DND-41 (cell line): ENCODE data around the gene CORO6.

Experiments
- EZH2 ChIP-seq: IDR thresholded peaks from 3 replicates; pipeline ENCODE4 v1.6.1; 2012; ENCODE audit warnings: borderline replicate concordance, low read depth, mild to moderate bottlenecking, moderate library complexity, low read length, inconsistent platforms; ENCODE audit not compliant: severe bottlenecking
- TF ChIP-seq, protein P1 (sequence below): IDR thresholded peaks from 2 replicates; pipeline ENCODE4 v1.5.1; 2012; ENCODE audit warnings: borderline replicate concordance, low read length, moderate library complexity, mild to moderate bottlenecking; ENCODE audit not compliant: poor library complexity, severe bottlenecking; ENCODE audit errors: extremely low read depth

DNA sequence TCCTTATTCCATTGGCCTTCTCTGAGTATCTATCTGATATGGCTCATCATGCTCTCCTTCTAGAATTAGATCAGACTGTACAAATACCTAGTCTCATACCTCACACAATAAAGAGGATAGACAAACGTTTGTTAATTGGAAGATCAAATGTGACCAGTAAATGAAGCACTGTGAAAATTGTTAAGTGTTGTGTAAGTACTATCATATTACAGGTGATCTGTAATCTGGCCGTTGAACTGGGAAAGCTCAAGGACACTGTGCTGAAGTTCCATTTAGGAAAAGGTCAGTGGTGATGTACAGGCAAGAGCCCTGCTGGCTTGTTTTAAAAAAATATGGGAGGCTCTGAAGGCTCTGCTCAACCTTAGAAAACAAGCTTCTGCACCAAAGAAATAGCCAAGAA, 38.5 kb upstream of the CORO6 start:
- TF ChIP-seq, protein P1, sequence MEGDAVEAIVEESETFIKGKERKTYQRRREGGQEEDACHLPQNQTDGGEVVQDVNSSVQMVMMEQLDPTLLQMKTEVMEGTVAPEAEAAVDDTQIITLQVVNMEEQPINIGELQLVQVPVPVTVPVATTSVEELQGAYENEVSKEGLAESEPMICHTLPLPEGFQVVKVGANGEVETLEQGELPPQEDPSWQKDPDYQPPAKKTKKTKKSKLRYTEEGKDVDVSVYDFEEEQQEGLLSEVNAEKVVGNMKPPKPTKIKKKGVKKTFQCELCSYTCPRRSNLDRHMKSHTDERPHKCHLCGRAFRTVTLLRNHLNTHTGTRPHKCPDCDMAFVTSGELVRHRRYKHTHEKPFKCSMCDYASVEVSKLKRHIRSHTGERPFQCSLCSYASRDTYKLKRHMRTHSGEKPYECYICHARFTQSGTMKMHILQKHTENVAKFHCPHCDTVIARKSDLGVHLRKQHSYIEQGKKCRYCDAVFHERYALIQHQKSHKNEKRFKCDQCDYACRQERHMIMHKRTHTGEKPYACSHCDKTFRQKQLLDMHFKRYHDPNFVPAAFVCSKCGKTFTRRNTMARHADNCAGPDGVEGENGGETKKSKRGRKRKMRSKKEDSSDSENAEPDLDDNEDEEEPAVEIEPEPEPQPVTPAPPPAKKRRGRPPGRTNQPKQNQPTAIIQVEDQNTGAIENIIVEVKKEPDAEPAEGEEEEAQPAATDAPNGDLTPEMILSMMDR: no peak
- TF ChIP-seq EZH2: no peak
